KMS-11 (cell line): ENCODE measurements around the gene APLN.

Experiments used
- H2AFZ ChIP-seq: fragments of 200-600 bp; sonication (generic); 2 replicates; pipeline ENCODE4 v1.6.1; 2016; ENCODE audit warnings: antibody characterized with exemption, mixed run types, low read depth
- H3K27ac ChIP-seq: fragments of 200-600 bp; sonication (generic); 2 replicates; pipeline ENCODE4 v1.6.1; 2016; ENCODE audit warnings: mild to moderate bottlenecking, mixed run types
- H3K27me3 ChIP-seq: fragments of 200-600 bp; sonication (generic); 2 replicates; pipeline ENCODE4 v1.6.1; 2017; ENCODE audit warnings: mild to moderate bottlenecking, low read depth, mixed run types, moderate library complexity; ENCODE audit not compliant: insufficient read depth
- H3K36me3 ChIP-seq: fragments of 200-600 bp; sonication (generic); 2 replicates; pipeline ENCODE4 v1.6.1; 2017; ENCODE audit warnings: mild to moderate bottlenecking, mixed run types; ENCODE audit not compliant: insufficient read depth
- H3K4me1 ChIP-seq: fragments of 200-600 bp; sonication (generic); 2 replicates; pipeline ENCODE4 v1.6.1; 2016; ENCODE audit warnings: mild to moderate bottlenecking, low read depth, mixed run types; ENCODE audit not compliant: poor library complexity, severe bottlenecking
- H3K4me2 ChIP-seq: fragments of 200-600 bp; sonication (generic); 2 replicates; pipeline ENCODE4 v1.7.0; 2016; ENCODE audit warnings: mild to moderate bottlenecking, mixed run types
- H3K4me3 ChIP-seq: fragments of 200-600 bp; sonication (generic); IDR thresholded peaks from 2 replicates; pipeline ENCODE4 v1.6.1; 2017; ENCODE audit warnings: low read depth, low read length, mixed read lengths; ENCODE audit not compliant: insufficient read depth
- H3K79me2 ChIP-seq: fragments of 200-600 bp; sonication (generic); 2 replicates; pipeline ENCODE4 v1.6.1; 2016; ENCODE audit warnings: low read depth, mixed run types; ENCODE audit not compliant: insufficient read depth
- H3K9ac ChIP-seq: fragments of 200-600 bp; sonication (generic); 2 replicates; pipeline ENCODE4 v1.6.1; 2016; ENCODE audit warnings: mild to moderate bottlenecking, mixed run types
- H4K20me1 ChIP-seq: fragments of 200-600 bp; sonication (generic); 2 replicates; pipeline ENCODE4 v1.6.1; 2016; ENCODE audit warnings: mild to moderate bottlenecking, mixed run types; ENCODE audit not compliant: insufficient read depth
- TF ChIP-seq, protein P1 (sequence below): fragments of 200-600 bp; sonication (generic); conservative IDR thresholded peaks from 2 replicates; pipeline ENCODE4 v1.6.1; 2017; ENCODE audit warnings: low read depth, mild to moderate bottlenecking, antibody characterized with exemption, low read length, moderate library complexity, mixed read lengths

APLN gene

DNA sequence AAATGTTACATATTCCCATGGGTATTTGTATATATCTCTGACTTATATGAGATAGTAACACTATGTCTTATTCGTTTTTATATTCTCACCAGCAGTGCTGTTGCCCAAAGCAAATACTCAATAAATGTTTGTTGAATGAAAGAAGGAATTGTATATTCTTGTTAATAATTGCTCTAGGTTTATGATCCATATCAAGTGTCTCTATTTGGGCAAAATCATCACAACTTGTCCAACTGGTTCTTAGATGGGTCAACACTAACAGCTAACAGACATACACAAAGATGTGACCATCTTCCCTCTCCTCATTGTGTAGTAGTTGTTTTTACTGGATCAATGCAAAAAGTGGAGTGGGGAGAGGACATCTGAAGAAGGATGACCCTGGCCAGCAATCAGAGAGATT, 6.6 kb upstream of the APLN start:
- Histone ChIP-seq H3K27me3 (no peaks in the 10 kb centered on the region), H3K9ac (no peak overlapping the region), H4K20me1 (no peaks in the 10 kb centered on the region), H3K36me3 (no peaks in the 10 kb centered on the region), H3K4me1 (no peaks in the 10 kb centered on the region), H3K27ac (no peak overlapping the region), H3K4me3 (no peak overlapping the region), H3K4me2 (no peak overlapping the region), H3K79me2 (no peaks in the 10 kb centered on the region), H2AFZ (no peak overlapping the region)
- TF ChIP-seq, protein P1, sequence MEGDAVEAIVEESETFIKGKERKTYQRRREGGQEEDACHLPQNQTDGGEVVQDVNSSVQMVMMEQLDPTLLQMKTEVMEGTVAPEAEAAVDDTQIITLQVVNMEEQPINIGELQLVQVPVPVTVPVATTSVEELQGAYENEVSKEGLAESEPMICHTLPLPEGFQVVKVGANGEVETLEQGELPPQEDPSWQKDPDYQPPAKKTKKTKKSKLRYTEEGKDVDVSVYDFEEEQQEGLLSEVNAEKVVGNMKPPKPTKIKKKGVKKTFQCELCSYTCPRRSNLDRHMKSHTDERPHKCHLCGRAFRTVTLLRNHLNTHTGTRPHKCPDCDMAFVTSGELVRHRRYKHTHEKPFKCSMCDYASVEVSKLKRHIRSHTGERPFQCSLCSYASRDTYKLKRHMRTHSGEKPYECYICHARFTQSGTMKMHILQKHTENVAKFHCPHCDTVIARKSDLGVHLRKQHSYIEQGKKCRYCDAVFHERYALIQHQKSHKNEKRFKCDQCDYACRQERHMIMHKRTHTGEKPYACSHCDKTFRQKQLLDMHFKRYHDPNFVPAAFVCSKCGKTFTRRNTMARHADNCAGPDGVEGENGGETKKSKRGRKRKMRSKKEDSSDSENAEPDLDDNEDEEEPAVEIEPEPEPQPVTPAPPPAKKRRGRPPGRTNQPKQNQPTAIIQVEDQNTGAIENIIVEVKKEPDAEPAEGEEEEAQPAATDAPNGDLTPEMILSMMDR, result no peak

DNA sequence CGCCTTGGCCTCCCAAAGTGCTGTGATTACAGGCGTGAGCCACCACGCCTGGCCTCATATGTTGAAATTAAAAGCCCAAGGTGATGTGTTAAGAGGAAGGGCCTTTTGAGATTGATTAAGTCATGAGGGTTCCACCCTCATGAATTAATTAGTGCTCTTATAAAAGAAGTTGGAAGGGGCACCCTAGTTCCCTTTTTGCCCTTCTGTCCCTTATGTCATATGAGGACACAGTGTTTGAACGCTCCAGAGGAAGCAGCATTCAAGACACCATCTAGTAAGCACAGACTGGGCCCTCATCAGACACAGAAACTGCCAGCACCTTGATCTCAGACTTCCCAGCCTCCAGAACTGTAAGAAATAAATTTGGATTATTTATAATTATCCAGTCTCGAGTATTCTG, 5.1 kb upstream of the APLN start:
- TF ChIP-seq, protein P1, result no peak
- Histone ChIP-seq H3K27ac (no peak overlapping the region), H3K4me3 (no peak overlapping the region), H3K36me3 (no peaks in the 10 kb centered on the region), H3K4me1 (no peaks in the 10 kb centered on the region), H3K27me3 (0 out of 2 replicates have a peak, but pooled peaks cover 6% of the 10 kb centered on the region), H4K20me1 (no peaks in the 10 kb centered on the region), H3K79me2 (no peaks in the 10 kb centered on the region), H3K4me2 (no peak overlapping the region), H2AFZ (no peak overlapping the region), H3K9ac (no peak overlapping the region)

DNA sequence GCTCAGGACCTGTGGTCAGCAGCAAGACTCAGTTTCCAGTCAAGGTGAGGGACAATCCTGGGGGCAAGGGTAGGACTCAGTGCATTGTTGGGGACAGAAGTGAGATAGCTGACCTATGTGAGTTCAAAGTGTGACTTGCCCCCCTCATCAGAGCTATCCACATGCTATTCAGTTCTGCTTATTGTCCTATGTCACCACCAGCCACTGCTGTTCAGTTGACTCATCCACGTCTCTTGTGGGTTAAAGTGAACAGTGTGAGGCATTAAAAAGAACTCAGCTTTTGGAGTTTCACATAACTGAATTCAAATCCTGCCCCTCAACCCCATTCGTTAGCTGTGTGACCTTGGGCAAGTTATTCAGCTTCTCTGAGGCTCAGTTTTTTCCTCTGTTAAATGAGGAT, 4.4 kb upstream of the APLN start:
- no peaks in the 10 kb centered on the region for H4K20me1 ChIP-seq
- no peak overlapping the region for H3K27ac ChIP-seq
- 0 out of 2 replicates have a peak, but pooled peaks cover 6% of the 10 kb centered on the region for H3K27me3 ChIP-seq

DNA sequence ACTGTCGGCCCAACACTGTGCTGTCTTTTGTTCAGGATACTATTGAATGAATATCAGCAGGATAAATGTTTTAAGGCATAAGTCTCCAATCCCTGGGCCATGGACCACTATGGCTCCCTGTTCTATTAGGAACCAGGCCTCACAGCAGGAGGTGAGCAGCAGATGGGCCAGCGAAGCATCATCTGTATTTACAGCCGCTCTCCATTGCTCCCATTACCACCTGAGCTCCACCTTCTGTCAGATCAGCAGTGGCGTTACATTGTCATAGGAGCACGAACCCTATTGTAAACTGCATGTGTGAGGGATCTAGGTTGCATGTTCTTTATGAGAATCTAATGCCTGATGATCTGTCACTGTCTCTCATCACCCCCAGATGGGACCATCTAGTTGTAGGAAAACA, 3.7 kb upstream of the APLN start:
- no peaks in the 10 kb centered on the region for H3K79me2 ChIP-seq
- TF ChIP-seq, protein P1, result no peak
- 0 out of 2 replicates have a peak, but pooled peaks cover 6% of the 10 kb centered on the region for H3K27me3 ChIP-seq

More for the DNA sequence above, 4.4 kb upstream of the APLN start:
- H3K4me2 ChIP-seq, result no peak overlapping the region
- H3K4me3 ChIP-seq, result no peak overlapping the region
- no peak overlapping the region for H3K9ac ChIP-seq
- H3K4me1 ChIP-seq, result no peaks in the 10 kb centered on the region
- H3K36me3 ChIP-seq, result no peaks in the 10 kb centered on the region
- TF ChIP-seq, protein P1, result no peak
- H3K79me2 ChIP-seq, result no peaks in the 10 kb centered on the region
- H2AFZ ChIP-seq, result no peak overlapping the region

More for the DNA sequence above, 3.7 kb upstream of the APLN start:
- Histone ChIP-seq H3K4me3 (no peak overlapping the region), H4K20me1 (no peaks in the 10 kb centered on the region), H3K27ac (no peak overlapping the region), H3K4me1 (no peaks in the 10 kb centered on the region), H2AFZ (no peak overlapping the region), H3K36me3 (no peaks in the 10 kb centered on the region), H3K9ac (no peak overlapping the region), H3K4me2 (no peak overlapping the region)
